A673 (cell line): ENCODE data around the gene TEPSIN. TPM values are rescaled to one million over a fixed set of nuclear protein-coding genes. Genes with fewer than 3 reads are reported as not detected.

Experiments
- BruUV-seq: library from RNA; stranded (reverse); fragments of 400-500 nt; replicated peaks from 2 replicates; lab custom pipeline; 2021; lab: Mats Ljungman, UMichigan
- CTCF ChIA-PET: fragments of 300-600 bp; sonication (Branson Sonifier 250); formaldehyde crosslinking; loops from one replicate; lab custom pipeline; 2022; ENCODE audit warnings: antibody characterized with exemption; lab: Charles Lee
- POLR2A ChIA-PET: fragments of 300-600 bp; sonication (Branson Sonifier 250); formaldehyde crosslinking; loops from one replicate; lab custom pipeline; 2022; ENCODE audit warnings: antibody characterized with exemption; ENCODE audit not compliant: low non-redundant PET; lab: Charles Lee
- DNase-seq: peaks from one replicate; pipeline ENCODE4 v3.0.0-alpha.2; 2015; ENCODE audit warnings: low spot score
- H3K27ac ChIP-seq: fragments of 200-600 bp; sonication (generic); 2 replicates; pipeline ENCODE4 v1.5.1; 2016; ENCODE audit warnings: mixed run types, low read depth, mild to moderate bottlenecking, mixed read lengths, antibody characterized with exemption, low read length; ENCODE audit not compliant: poor library complexity, severe bottlenecking
- H3K27me3 ChIP-seq: fragments of 200-600 bp; sonication (generic); replicated peaks from 2 replicates; pipeline ENCODE4 v1.6.1; 2017; ENCODE audit warnings: mixed run types, low read depth, mild to moderate bottlenecking, mixed read lengths, antibody characterized with exemption, low read length; ENCODE audit not compliant: insufficient read depth, poor library complexity
- H3K36me3 ChIP-seq: fragments of 200-600 bp; sonication (generic); 2 replicates; pipeline ENCODE4 v1.6.1; 2016; ENCODE audit warnings: mixed run types, mild to moderate bottlenecking, mixed read lengths, antibody characterized with exemption, low read length; ENCODE audit not compliant: insufficient read depth, poor library complexity, severe bottlenecking
- H3K4me1 ChIP-seq: fragments of 200-600 bp; sonication (generic); 2 replicates; pipeline ENCODE4 v1.6.1; 2017; ENCODE audit warnings: mixed run types, mild to moderate bottlenecking, mixed read lengths, antibody characterized with exemption, low read length; ENCODE audit not compliant: insufficient read depth, poor library complexity, severe bottlenecking
- H3K4me3 ChIP-seq: fragments of 200-600 bp; sonication (generic); 2 replicates; pipeline ENCODE4 v1.5.1; 2016; ENCODE audit warnings: low read depth, mixed run types, mild to moderate bottlenecking, mixed read lengths, low read length; ENCODE audit not compliant: poor library complexity, severe bottlenecking
- H3K9me3 ChIP-seq: fragments of 200-600 bp; sonication (generic); 2 replicates; pipeline ENCODE4 v1.6.1; 2016; ENCODE audit warnings: mixed run types, low read depth, mild to moderate bottlenecking, mixed read lengths, antibody characterized with exemption, low read length; ENCODE audit not compliant: poor library complexity, severe bottlenecking
- EZH2 ChIP-seq: fragments of 200-600 bp; sonication (generic); IDR thresholded peaks from 2 replicates; pipeline ENCODE4 v1.6.1; 2017; ENCODE audit warnings: borderline replicate concordance, low read depth, mild to moderate bottlenecking, mixed read lengths, antibody characterized with exemption, low read length; ENCODE audit not compliant: poor library complexity, severe bottlenecking
- intact Hi-C: fragments of 100-400 bp; cut with micrococcal nuclease; formaldehyde crosslinking; loops from one replicate; pipeline ENCODE4 v1.10.0; 2022; ENCODE audit not compliant: unreplicated experiment
- total RNA-seq: library from RNA; stranded (reverse); gene quantifications from 2 replicates; pipeline ENCODE4 v1.2.3, GENCODE V29; 2021
- TF ChIP-seq, protein P1 (sequence below): fragments of 300-800, 200-600 bp; sonication (generic); conservative IDR thresholded peaks from 2 replicates; pipeline ENCODE4 v1.5.1; 2017; ENCODE audit warnings: low read depth, mild to moderate bottlenecking, antibody characterized with exemption, low read length, moderate library complexity, mixed read lengths

The TEPSIN gene
- total RNA-seq, 1 experiment from 2014 or later, result 36.1 TPM

DNA sequence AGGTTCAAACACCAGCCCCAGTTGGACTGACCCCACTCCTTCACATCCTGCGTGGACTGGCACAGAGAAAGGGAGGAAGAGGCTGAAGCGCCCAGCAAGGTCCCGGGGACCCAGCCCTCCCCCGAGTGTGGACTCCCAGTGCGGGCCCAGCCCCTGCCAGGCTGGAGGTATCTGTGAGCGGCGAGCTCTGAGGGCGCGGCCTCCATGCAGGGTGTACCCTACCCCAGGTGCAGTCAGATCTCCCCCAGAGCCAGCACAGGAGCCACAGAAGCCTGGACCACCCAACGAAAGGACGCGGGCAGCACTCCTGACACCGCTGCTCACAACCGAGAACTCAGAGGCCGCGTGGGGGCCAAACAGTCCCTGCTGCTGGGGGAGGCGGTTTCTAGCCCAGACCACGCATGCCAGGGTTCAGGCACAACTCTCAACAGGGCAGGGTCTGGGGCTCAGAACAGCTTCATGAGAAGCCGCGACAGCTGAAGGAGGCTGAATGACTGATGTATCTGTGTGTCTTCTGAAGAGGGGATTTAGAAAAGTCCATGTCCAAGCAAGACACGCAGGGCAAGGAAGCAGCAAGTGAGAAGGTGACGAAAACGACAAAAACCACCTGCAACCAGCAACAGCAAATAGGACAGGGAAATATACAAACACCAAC, 47.8 kb upstream of the TEPSIN start:
- no peaks in the 10 kb centered on the region for H3K4me1 ChIP-seq
- no TSS peak for BruUV-seq
- ChIA-PET CTCF (no interaction called here), POLR2A (interaction anchor here (0.7 kb wide), 1 partner anchor 107 kb away, joined by 11 read pairs; no protein-coding TSS in a partner anchor)
- H3K9me3 ChIP-seq, result no peaks in the 10 kb centered on the region
- H3K27ac ChIP-seq, result peak overlapping the region; percentile 21
- peaks cover 12% of the 10 kb centered on the region for H3K36me3 ChIP-seq
- DNase-seq, result no peak
- no peaks in the 10 kb centered on the region for H3K27me3 ChIP-seq
- no peak overlapping the region for H3K4me3 ChIP-seq
- intact Hi-C loops, result no loop called here
- TF ChIP-seq, protein P1, sequence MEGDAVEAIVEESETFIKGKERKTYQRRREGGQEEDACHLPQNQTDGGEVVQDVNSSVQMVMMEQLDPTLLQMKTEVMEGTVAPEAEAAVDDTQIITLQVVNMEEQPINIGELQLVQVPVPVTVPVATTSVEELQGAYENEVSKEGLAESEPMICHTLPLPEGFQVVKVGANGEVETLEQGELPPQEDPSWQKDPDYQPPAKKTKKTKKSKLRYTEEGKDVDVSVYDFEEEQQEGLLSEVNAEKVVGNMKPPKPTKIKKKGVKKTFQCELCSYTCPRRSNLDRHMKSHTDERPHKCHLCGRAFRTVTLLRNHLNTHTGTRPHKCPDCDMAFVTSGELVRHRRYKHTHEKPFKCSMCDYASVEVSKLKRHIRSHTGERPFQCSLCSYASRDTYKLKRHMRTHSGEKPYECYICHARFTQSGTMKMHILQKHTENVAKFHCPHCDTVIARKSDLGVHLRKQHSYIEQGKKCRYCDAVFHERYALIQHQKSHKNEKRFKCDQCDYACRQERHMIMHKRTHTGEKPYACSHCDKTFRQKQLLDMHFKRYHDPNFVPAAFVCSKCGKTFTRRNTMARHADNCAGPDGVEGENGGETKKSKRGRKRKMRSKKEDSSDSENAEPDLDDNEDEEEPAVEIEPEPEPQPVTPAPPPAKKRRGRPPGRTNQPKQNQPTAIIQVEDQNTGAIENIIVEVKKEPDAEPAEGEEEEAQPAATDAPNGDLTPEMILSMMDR, result no peak
- no peak for TF ChIP-seq EZH2

DNA sequence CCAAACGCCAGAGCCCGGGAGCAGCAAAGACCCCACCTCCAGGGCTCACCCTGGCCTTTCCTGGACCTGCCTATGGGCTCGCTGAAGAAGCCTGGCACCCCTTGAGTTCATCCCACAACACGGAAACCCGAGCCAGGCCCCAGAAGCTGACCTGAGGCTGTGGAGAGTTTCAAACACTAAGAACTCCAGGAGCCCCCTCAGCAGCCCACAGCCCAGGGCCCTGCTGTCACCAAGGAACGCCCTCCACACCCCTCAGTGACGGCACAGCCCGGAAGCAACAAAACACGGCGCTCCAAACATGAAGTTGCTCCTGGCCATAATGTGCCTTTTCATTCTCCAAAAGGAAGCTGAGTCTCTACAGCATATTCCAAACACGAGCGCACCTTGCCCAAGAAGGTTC, 47.0 kb upstream of the TEPSIN start:
- no peak for TF ChIP-seq EZH2
- TF ChIP-seq, protein P1, result no peak
- Histone ChIP-seq H3K27me3 (no peaks in the 10 kb centered on the region), H3K27ac (peak overlapping the region; percentile 67), H3K4me1 (no peaks in the 10 kb centered on the region), H3K9me3 (no peaks in the 10 kb centered on the region), H3K4me3 (no peak overlapping the region), H3K36me3 (peaks cover 12% of the 10 kb centered on the region)
- DNase-seq, result no peak
- no TSS peak for BruUV-seq
- ChIA-PET POLR2A (no interaction called here), CTCF (no interaction called here)
- intact Hi-C loops, result no loop called here

DNA sequence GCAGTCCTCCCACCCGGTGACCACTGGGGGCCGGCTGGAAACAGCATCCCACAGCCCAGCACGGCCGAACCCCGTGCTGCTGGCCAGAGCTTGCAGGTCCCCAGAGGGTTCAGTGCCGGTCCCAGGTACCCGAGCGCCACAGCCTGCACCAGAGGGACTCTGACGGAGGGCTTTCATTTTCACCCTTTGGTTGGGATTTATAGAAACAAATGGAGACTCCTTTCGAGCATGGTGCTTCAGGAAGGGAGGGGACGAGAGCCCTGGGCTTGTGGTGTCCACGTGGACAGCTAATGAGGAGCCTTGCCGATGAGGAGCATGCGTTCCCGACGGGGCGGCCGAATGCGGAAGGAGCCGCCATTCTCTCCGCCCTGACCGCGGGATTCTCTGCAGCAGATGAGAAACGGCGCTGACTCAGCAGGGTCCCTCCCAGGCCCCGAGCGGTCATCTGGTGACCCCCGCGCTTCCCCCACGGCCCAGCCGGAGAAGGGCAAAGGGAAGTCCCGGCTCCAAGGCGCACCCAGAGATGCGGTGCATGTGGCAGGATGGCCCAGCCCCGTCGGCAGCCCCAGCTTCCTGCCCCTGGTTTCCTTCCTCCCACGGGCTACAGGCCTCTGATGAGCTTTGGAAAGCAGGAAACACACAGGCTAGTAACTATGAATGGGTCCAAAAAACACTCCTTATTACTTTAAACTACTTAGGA, 46.5 kb upstream of the TEPSIN start:
- no peak for DNase-seq
- no TSS peak for BruUV-seq
- ChIA-PET POLR2A (no interaction called here), CTCF (no interaction called here)
- Histone ChIP-seq H3K27ac (peak overlapping the region; percentile 67), H3K27me3 (no peaks in the 10 kb centered on the region), H3K4me1 (no peaks in the 10 kb centered on the region), H3K9me3 (no peaks in the 10 kb centered on the region), H3K36me3 (peaks cover 14% of the 10 kb centered on the region), H3K4me3 (no peak overlapping the region)
- TF ChIP-seq, protein P1, result no peak
- no peak for TF ChIP-seq EZH2
- intact Hi-C loops, result no loop called here
